ENCODE results near the gene HUWE1.

The HUWE1 gene

GRCh38 chrX:53711436-53711835 is 24.9 kb upstream of the HUWE1 start:
- H3K4me3 ChIP-seq (replicated peaks in 1 of 2; ENCODE audit: low read depth in 2 of 2, low read length in 2 of 2), result no peak overlapping the region
- TF ChIP-seq, protein P1, sequence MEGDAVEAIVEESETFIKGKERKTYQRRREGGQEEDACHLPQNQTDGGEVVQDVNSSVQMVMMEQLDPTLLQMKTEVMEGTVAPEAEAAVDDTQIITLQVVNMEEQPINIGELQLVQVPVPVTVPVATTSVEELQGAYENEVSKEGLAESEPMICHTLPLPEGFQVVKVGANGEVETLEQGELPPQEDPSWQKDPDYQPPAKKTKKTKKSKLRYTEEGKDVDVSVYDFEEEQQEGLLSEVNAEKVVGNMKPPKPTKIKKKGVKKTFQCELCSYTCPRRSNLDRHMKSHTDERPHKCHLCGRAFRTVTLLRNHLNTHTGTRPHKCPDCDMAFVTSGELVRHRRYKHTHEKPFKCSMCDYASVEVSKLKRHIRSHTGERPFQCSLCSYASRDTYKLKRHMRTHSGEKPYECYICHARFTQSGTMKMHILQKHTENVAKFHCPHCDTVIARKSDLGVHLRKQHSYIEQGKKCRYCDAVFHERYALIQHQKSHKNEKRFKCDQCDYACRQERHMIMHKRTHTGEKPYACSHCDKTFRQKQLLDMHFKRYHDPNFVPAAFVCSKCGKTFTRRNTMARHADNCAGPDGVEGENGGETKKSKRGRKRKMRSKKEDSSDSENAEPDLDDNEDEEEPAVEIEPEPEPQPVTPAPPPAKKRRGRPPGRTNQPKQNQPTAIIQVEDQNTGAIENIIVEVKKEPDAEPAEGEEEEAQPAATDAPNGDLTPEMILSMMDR (IDR thresholded peaks at IDR 0.05; ENCODE audit: low read depth, low read length), result no peak
- no peak for DNase-seq (ENCODE audit: low read depth in 2 of 2)

GRCh38 chrX:53704854-53705253 is 18.3 kb upstream of the HUWE1 start:
- no peak overlapping the region for H3K4me3 ChIP-seq (replicated peaks in 1 of 2; ENCODE audit: low read depth in 2 of 2, low read length in 2 of 2)
- TF ChIP-seq, protein P1 (IDR thresholded peaks at IDR 0.05; ENCODE audit: low read depth, low read length), result no peak
- no peak for DNase-seq (ENCODE audit: low read depth in 2 of 2)

DNA sequence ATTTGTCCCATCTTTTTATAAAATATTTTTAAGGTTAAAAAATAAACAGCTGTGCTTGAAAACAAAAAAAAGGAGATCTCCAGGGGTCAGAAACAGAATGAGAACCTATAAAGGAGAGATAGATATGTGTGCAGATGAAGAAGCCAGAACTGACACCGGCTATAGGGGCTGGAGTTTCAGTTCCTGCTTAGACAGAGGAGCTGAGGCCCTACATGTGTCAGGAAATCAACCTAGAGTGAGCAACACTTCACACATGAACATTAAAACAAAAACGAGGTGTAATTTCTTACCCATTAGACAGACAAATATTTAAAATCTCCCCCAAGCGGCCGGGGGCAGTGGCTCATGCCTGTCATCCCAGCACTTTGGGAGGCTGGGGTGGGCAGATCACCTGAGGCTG is 17.8 kb upstream of the HUWE1 start:
- DNase-seq (ENCODE audit: low read depth in 2 of 2), result no peak
- H3K4me3 ChIP-seq (replicated peaks in 1 of 2; ENCODE audit: low read depth in 2 of 2, low read length in 2 of 2), result no peak overlapping the region
- TF ChIP-seq, protein P1 (IDR thresholded peaks at IDR 0.05; ENCODE audit: low read depth, low read length), result no peak

DNA sequence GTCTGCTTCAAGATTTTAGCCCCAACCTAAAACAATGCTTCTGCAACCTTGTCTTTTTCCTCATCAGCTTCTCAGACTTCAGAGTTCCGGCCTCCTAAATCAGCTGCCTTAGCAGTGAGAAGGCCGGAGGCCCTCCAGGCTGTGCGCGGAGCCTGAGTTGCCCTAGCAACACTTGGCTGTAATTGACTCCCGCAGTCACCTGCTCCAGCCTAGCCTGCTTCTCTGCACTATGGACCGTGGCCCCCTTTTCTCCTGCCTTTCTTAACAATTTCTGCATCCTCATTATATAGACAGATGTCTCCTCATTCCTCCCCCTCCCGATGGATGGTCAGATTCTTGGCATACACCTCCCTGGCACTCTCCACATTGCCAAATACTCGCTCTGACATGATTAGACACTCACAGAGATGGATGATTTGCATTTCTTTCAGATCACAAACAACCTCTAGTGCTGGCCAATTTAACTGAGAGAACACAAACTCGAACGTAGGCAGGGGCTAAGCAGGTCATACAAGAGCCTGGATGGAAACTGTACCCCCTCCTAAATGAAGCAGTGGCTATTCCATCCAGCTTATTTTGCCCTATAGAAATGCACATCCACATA is 9.5 kb upstream of the HUWE1 start:
- TF ChIP-seq, protein P1 (IDR thresholded peaks at IDR 0.05; ENCODE audit: low read depth, low read length), result no peak
- DNase-seq (ENCODE audit: low read depth in 2 of 2), result no peak
- H3K4me3 ChIP-seq (replicated peaks in 1 of 2; ENCODE audit: low read depth in 2 of 2, low read length in 2 of 2), result no peak overlapping the region

DNA sequence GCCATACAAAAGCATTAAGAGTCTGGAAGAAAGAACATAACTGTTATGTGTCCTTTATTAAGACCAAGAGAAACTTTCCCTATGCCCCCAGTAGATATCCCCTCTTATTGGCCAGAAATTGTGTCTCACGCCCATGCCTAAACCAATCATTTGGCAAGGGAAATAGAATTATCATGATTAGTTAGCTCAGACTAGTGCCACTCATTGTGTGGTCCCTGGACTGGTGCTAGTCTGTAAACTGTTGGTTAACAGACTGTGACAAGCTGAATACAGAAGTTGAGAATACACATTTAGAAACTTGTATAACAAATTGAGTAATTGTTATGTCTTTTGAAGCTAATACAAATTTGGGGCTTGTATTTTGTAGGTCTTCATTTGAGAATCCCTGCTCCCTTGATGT is 8.1 kb upstream of the HUWE1 start:
- no peak overlapping the region for H3K4me3 ChIP-seq (replicated peaks in 1 of 2; ENCODE audit: low read depth in 2 of 2, low read length in 2 of 2)
- TF ChIP-seq, protein P1 (IDR thresholded peaks at IDR 0.05; ENCODE audit: low read depth, low read length), result no peak
- DNase-seq (ENCODE audit: low read depth in 2 of 2), result no peak

DNA sequence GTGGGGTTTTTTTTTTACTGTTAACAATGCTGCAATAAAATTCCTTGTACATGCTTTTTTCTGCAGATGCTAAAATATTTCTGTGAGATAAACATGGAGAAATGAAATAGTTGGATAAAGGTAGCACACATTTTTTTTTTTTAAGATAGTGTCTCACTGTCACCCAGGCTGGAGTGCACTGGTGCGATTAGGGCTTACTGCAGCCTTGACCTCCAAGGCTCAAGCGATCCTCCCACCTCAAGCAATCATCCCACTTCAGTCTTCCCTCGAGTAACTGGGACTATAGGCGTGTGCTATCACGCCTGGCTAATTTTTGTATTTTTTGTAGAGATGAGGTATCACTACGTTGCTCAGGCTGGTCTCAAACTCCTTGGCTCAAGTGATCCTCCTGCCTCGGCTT is 1.8 kb upstream of the HUWE1 start:
- TF ChIP-seq, protein P1 (IDR thresholded peaks at IDR 0.05; ENCODE audit: low read depth, low read length), result no peak
- H3K4me3 ChIP-seq (replicated peaks in 1 of 2; ENCODE audit: low read depth in 2 of 2, low read length in 2 of 2), result no peak overlapping the region
- no peak for DNase-seq (ENCODE audit: low read depth in 2 of 2)

DNA sequence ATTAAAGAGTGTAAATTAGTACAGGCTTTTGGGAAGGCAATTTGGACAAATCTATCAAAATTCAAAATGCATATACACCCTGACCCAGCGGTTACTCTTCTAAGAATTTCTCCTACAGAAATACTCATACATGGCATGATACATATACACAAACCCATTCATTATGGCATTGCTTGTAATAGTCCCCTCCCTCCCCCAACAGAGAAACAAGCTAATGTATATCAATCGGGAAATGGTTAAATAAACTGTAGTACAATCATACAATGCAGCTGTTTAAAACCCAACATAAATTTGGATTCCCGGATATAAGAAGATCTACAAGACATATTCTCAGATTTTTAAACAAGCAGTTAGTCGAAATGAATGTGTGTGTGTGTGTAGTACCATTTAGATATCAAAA is 808 bp downstream of the HUWE1 start:
- TF ChIP-seq, protein P1 (IDR thresholded peaks at IDR 0.05; ENCODE audit: low read depth, low read length), result no peak
- peak overlapping the region; percentile 60 to 67 for H3K4me3 ChIP-seq (replicated peaks in 1 of 2; ENCODE audit: low read depth in 2 of 2, low read length in 2 of 2)
- peak in 1 of 2 donors; percentile 0 for DNase-seq (ENCODE audit: low read depth in 2 of 2)
